HG02610 (cell line): Measurements from ENCODE around the gene ARID1B.

Source experiments
- ATAC-seq: cut with Tn5 transposase; IDR thresholded peaks from one replicate; pipeline ENCODE4 v1.9.1; 2021; ENCODE audit warnings: mild to moderate bottlenecking, moderate library complexity; ENCODE audit not compliant: unreplicated experiment

The ARID1B gene

DNA sequence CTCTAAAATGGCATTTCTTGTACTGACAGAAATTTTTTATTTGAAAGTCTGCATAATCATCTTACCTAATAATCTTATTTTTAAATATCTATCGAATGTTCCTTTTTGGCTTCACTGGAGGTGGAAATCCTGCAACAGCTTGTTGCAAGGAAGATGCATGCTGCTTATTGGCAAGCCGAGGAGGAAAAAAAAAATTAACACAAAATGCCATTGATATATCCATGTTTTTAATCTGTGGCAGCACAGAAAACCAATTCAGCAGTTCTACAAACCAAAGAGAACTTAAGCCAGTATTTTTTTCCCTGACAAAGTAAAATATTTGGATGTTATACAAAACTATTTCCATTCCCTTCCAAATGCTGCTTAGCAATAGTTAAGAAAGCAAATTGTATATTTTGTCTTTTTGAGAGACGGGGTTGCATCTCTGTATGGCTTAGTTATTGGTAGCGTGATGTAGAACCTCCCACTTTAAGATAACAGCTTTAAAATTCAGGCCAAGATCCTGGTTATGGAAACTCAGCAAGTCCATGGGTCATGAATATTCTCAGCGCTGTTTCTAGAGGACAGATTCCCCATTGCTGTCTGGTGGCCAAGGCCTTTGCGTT, 314.8 kb downstream of the ARID1B start:
- no peak for ATAC-seq

DNA sequence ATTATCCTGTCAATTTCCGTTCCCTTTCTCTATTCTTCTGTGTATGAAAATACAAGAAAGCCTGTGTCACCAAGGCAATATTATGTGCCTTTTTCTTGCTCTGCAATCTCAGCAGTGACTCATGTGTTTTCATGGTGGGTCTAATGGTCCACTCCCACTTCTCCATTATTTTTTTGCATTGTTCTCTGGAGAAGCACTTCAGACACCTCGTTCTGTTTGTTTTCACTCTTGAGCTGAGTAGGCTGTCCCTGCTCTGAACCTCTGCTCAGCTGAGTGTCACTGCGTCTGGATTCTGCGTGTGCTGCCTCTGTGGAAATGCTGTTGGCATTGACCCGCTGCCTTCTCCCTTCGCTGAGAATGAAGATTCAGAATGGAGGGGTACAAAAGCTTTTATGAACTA, 315.6 kb downstream of the ARID1B start:
- no peak for ATAC-seq

DNA sequence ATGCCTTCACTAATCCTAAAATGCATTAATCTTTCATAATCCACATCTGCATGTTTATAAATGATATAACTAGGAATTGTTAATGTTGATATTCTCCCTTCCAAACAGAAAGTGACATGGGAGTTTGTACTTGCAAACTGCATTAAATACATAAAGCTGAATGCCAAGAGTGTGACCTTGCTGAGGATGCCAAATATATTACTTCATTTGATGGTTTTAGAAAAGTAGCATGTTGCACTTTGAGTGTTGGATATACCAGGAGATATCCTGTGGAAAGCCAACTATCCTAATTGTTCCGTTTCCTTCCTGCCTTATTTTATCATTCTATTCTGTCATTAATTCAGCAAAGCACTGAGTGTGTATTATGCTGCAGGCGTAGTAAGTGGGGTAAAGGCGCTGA, 316.4 kb downstream of the ARID1B start:
- ATAC-seq: no peak

DNA sequence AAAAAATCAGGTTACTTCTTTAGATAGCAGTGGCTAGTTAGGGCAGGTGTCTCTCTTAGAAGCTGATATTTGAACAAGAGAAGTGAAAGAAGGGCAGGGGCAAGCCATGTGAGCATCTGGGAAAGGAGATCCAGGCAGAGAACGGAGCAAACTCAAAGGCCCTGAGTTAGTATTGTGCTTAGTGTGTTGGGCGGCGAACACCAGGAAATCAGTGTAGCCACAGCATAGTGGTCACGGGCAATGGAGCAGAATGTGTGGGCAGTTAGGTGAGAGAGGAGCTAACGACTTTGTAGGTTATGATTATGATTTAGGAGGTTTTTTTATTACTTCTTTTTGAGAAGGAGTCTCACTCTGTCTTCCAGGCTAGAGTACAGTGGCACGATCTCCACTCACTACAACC, 316.9 kb downstream of the ARID1B start:
- ATAC-seq: peak; percentile 90

DNA sequence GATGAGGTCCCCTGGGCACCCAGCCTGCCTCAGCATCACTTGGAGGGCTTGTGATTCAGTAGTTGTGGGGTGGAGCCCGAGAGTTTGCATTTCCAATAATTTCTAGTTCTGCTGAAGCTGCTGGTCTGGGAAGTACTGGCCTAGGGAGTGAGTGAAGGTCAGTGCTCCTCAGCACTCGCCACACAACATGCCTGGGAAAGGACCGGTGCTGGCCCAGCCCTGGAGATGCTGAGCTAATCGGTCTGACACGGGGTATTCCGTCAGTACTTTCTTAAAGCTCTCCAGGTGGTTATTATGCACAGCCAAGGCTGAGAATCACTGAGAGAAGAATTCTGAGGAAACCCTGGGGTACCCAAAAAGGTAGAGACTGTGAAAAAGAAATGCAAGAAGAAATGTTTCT, 317.9 kb downstream of the ARID1B start:
- no peak for ATAC-seq

DNA sequence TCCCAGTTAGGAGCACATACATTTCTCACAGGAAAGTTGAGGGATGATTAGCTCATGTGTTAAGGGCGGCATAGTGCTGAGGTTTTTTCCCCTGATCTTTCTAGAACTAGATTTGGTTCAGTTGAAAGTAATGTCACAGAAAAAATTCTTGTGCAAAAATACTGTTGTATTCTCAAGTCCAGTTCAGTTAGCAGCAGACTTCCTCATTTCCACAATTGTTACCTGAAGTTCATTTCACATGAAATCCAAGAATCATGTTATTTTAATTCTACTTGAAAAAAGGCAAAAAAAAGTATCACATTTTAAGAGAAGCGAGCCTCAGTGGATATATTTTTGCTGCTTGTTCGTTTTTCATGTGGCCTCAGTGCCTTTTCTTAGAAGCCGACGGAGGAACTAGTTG, 318.4 kb downstream of the ARID1B start:
- no peak for ATAC-seq

DNA sequence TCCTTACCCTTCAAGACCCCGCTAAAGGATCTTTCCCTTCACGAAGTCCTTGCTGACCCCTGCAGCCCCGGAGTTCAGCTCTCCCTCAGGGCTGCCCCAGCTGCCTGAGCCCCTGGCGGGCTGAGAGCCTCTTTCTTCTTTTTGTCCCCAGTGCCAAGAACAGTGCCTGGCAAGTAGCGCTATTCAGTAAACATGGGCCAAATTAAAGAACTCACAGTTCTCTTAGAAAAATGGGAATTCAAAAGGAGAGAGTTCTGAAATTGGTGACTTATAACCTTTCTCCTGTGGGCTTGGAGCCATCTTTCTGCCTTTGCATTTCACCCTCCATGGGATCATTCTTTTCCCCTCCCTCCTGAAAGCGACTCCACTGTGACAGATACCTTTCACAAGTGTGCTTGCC, 318.9 kb downstream of the ARID1B start:
- ATAC-seq: no peak

DNA sequence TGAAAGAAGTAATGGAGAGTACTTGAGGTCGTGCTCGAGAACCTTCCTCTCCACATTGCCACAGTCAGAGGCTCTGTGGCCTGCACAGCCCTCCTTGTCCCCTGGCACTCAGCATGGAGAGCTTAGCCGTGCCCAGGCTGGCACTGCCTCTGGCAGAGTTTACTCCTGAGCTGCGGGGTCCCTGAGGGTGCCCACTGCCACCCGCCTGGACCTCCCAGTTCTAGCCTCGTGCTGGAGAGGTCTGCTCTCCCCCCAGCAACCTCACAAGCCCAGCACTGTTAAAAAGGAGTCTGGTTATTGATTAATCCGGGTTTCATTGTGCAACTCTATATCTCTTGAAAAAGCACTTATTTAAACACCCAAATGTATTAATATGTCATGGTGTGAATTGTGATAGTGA, 319.3 kb downstream of the ARID1B start:
- no peak for ATAC-seq

DNA sequence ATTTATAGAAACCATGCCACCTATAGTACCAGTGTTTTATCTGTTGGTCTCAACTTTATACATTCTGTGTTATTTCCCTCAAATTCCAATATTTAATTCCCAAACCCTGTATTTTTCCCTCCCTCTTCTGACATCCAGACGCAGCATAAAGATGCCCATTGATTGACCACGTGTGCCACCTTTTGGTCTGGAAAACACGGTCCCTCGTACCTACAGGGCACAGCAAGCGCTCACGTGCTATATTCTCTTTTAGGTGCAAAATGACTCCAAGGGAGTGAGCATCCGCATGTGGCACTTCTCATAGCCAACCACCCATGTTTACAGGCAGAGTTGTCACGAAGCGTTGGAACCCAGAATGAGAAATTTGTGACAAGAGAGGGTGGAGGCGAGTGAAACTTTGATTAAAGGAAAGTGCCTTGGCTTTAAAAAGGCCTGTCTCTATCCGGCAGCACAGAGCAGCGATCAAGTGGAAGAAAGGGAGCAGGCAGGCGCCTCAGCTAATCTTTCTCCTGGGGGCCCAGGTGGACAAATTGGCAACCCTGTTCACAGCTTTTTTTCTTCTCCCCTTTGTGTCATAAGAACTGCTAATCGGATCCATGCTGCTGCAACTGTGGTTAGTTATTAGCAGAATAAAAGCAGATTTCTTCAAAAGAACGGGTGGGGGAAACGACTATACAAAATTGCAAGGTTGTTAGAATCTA, 320.2 kb downstream of the ARID1B start:
- no peak for ATAC-seq

DNA sequence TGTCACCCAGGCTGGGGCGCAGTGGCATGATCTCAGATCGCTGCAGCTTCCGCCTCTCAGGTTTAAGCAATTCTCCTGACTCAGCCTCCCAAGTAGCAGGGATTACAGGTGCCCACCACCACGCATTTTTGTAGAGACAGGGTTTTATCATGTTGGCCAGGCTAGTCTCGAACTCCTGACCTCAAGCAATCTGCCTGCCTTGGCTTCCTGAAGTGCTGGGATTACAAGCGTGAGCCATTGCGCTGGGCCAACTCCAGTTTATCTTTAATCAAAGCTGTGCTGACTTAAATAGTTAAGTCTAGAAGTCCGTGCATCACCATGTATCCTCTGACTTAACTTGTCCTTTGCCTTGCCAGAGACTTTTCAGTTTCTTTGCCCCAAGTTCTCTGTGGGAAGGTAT, 321.8 kb downstream of the ARID1B start:
- ATAC-seq: no peak

DNA sequence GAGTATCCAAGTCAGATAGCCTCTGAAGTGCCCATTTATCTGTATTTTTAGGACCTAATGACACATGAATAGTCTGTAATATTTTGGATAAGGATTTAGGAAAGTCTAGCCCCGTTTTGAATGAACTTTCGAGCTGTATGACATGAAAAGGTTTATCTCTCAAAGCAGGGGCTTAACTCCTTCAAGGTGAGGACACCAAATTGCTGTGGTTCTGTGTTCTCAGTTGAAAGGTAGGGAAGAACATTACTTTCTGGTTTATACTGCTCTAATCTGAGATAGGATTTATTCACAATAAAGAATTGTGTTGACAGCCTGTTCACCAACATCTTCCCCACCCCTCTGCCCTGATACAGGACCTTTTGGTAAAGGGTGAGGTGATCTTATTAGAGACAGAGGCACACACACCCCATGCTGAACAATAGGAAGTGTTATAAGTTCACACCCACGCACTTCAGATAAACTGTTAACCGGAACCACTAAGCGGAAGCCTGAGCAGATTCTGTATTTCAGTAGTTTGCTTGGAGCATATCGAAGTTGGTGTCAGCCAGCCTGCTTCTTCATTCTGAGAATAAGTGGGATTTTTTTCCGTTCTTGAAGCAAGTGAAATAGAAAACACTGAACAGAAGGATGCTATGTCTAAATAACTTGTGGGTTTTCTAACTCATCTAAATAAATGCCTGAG, 322.9 kb downstream of the ARID1B start:
- ATAC-seq: peak; percentile 100

DNA sequence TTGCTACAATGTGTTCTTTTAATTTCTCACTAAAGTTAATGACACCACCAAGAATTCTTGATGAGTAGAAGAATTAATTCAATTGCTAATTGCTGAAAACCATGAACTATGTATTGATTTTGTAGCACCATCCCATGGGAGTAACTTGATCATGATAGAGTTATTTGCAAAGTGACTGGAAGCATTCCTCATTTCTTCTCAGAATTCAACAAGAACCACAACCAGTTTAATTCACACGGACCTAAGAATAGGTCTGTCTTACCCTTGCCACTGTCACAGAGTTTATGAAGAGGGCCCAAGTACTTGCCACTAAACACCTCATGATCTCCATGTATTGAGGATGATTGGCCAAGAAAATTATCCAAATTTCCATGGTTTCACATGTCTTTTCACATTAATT, 324.0 kb downstream of the ARID1B start:
- no peak for ATAC-seq

DNA sequence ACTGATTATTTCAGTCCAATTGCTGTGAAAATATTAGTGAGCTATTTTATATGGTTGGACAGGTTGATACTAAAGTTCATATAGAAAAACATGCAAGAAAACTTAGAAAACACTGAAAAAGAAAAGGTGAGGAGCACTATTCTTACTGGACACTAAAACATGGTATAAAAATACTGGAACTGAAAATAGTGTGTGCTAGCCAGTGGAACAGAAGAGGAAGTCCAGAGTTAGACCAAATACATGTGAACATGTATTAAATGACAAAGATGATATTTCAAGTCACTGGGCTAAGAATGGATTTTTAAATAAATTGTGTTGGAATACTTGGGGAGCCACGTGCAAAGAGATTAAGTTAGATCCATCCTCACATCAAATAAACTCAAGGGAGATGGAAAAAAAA, 327.6 kb downstream of the ARID1B start:
- ATAC-seq: no peak

DNA sequence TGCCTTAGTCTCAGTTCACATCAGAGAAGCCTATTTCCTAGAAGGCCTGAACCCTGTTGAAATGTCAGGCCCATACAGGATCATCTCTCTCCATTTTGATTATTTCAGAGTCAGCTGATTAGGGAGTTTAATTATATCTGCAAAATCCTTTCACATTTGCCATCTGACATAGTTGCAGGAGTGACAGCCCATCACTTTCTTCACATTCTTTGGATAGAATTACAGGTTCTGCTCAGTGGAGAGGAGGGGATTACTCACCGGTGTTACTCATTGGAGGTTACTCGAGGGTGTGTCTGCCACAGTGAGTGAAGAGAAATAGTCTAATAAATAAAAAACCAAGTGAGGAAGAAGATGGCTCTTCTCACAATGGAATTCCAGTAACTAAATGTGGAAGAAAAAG, 329.3 kb downstream of the ARID1B start:
- no peak for ATAC-seq

DNA sequence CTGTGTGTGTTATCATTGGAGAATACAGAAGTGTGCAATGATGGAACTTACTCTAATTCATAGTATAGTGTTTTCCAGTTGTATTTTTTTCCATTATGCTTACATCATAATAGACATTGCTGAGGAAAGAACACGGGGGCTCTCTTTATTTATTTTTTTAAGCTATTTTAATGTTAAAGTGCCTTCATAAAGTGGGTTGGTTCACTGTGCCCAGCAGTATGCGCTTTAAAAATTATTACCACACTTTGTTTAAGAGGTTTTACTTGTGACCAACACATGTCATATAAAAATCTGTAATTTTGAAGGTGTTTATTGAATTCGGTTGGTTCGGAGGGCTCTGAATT, 330.4 kb downstream of the ARID1B start:
- no peak for ATAC-seq

DNA sequence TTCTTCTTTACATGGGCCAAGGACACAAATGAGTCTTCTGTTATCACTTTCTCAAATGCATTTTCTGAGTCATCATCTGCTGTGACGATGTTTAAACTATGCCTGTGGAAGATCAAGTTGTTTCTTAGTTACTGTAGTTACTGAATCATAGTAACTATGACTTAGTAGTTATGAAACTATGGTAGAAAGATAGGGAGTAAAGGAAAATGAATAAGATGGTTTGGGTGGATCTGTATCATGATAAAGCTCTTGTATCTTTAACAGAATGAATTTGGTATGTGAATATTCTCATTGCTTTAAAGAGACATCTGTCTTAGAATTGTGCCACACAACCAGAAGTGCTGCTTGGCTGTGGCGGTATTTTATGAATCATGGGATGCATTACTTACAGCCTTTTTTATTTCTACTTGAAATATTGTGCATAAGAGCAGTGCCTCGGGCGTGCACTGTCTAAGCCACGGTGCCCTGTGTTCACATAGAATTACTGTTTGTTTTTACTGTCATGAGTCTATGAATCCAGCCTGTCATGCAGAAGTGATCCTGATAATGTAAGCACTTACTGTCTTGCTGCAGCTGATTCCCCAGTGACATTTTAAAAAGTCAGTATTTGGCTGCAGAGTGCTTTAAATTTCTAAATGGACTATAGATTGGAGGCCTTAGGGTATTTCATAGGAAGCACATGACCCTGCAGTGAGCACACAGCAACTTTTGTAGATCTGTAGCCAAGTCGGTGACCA, 330.9 kb downstream of the ARID1B start:
- ATAC-seq: no peak

DNA sequence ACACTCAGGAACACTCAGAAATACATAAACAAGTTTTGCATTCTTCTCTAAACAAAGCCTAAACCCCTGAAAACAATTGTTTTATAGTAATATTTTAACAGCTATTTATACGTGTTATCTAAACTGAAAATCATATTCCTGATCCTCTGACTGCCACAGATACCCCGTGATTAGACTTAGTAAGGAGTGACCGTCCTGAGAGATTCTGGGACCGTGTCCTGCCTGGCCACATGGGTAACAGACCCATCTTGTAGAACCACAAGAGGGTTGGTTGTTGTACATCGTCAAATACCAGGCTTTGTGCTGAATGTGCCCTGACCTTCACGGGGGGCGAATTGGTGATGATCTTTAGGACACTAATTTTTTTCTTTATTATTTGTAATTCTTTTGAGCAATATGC, 331.7 kb downstream of the ARID1B start:
- no peak for ATAC-seq

DNA sequence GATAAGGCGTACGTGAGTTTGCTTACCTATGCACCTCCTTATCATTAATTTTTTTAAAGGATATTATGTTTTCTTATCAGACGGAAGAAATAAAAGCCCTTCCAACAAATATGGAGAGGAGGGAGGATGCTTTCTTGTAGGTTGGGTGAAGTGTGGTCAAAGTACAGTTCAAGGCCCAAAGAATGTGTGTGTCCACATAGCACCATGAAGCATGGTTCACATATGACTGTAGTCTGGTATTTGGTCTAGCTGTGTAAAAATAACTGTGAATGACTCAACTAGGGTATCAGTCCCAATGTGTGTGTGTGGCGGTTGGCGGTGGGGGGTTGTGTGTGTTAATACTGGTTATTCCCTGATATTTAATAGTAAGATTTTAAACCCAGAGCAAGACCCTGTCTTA, 333.4 kb downstream of the ARID1B start:
- no peak for ATAC-seq

DNA sequence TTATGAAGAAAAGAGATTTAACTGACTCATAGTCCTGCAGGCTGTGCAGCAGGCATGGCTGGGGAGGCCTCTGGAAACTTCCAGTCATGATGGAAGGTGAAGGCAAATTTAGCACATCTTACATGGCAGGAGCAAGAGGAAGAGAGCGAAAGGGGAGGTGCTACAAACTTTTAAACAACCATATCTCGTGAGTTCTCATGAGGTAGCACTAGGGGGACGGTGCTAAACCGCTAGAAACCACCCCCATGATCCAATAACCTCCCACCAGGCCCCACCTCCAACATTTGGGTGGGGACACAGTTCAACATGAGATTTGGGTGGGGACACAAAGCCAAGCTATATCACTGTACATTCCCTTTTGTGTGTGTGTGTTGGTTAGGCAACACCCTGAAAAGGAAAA, 336.2 kb downstream of the ARID1B start:
- ATAC-seq: no peak

DNA sequence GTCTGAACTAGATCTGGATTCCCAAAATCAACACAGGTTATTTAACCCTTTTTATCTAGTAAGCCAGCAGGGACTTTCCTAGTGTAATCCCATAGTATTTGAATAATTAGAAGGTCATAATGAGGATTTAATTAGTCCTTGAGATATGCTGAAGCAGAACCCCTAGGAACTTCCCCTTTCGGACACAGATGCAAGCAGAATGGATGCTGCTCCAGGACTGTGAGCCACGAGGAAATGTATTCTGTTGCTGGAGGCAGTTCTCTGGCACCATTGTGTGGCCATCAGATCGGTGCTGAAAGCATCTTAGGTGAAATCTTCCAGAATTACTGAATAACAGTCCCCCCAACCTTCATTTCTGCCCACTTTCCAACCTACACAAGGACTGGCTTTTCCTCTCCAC, 339.2 kb downstream of the ARID1B start:
- ATAC-seq: no peak

DNA sequence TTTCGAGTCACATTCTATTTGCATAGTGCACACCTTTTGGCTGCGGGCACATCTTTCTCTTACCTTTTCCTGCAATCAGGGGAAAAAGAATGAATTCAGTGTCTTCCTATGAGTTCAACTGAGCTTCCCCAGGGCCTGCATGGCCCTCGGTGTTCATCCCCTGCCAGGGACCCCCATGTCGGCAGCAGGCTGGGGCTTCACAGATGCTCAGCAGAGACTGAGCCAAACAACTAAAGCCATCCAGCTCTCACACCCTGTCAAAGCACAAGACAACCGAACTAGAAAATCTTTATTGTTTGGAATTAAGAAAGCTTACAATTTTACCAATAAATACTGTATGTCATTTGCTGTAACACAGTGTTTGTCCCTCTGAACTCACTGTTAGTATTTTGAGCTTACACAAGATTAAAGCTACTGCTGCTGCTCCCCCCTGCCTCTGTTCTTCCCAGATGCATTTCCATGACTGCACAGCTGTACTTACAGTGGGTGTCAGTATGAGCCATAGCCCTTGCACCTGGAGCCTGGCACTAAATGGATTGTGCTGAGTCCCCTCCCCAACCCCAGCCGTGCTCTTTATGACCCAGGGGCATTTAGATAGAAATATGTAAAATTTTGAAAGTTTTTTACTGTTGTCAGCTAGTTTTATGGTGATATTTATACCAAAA, 340.4 kb downstream of the ARID1B start:
- ATAC-seq: no peak
